Coronary artery (tissue), 2 donors: ENCODE results near the gene FRYL.
"Not testable (repeated sequence)": the region's sequence is repeated elsewhere in the genome, so short reads cannot be mapped to it uniquely, and the experiment has no call there.

Source experiments
- DNase-seq: peaks from one replicate; pipeline ENCODE4 v3.0.0-alpha.2; 2017; ENCODE audit warnings: low spot score
- H3K27ac ChIP-seq, 2 donors: fragments of 200-600 bp; sonication (generic); one replicate each; pipeline ENCODE4 v1.5.1; 2016 to 2019
- H3K4me3 ChIP-seq: fragments of 200-600 bp; sonication (generic); 2 replicates; pipeline ENCODE4 v1.5.1; 2016; ENCODE audit warnings: mild to moderate bottlenecking, moderate library complexity
- TF ChIP-seq, protein P1 (sequence below): fragments of 200-600 bp; sonication (generic); IDR thresholded peaks from one replicate; pipeline ENCODE4 v1.5.1; 2019; ENCODE audit warnings: antibody characterized with exemption

Gene FRYL

DNA sequence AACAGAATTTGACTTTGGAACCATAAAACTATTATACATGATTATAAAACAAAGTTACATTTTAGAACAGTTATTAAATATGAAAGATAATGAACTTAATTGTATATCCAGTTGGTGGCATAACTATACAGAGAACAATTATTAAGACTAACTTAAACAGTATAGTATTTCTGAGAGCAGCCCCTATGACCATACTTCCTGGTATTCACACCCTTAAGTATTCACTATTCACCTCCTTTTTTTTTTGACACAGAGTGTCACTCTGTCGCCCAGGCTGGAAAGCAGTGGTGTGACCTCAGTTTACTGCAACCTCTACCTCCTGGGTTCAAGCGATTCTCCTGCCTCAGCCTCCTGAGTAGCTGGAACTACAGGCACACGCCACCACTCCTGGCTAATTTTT lies 74.5 kb downstream of the FRYL start:
- TF ChIP-seq, protein P1, sequence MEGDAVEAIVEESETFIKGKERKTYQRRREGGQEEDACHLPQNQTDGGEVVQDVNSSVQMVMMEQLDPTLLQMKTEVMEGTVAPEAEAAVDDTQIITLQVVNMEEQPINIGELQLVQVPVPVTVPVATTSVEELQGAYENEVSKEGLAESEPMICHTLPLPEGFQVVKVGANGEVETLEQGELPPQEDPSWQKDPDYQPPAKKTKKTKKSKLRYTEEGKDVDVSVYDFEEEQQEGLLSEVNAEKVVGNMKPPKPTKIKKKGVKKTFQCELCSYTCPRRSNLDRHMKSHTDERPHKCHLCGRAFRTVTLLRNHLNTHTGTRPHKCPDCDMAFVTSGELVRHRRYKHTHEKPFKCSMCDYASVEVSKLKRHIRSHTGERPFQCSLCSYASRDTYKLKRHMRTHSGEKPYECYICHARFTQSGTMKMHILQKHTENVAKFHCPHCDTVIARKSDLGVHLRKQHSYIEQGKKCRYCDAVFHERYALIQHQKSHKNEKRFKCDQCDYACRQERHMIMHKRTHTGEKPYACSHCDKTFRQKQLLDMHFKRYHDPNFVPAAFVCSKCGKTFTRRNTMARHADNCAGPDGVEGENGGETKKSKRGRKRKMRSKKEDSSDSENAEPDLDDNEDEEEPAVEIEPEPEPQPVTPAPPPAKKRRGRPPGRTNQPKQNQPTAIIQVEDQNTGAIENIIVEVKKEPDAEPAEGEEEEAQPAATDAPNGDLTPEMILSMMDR, result no peak
- no peak overlapping the region for H3K27ac ChIP-seq
- no peak for DNase-seq
- H3K4me3 ChIP-seq, result no peak overlapping the region

DNA sequence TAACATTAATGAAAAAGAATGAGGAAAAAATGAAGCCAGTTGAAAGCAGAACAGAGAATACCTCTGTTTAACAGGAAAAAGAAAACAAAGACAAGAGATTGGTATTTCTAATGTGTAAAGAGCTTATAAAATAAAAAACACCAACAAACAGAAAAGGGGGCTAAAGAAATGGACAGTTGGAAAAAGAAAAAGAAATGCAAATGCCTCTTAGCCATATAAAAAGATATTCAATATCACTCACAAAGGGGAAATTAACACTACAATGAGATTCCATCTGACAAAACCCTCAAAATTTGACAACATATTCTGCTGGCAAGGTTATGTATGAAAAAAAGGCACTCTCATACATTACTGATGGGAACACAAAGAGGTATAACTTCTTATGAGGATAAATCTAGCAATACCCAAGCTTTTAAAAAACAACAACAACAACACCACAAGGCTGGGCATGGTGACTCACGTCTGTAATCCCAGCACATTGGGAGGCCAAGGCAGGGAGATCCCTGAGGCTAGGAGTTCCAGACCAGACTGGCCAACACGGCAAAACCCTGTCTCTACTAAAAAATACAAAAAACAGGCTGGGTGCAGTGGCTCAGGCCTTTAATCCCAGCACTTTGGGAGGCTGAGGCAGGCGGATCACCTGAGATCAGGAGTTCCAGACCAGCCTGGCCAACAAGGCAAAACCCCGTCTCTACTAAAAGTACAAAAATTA lies 75.8 kb downstream of the FRYL start:
- DNase-seq, result no peak
- Histone ChIP-seq H3K4me3 (no peak overlapping the region), H3K27ac (no peak overlapping the region)
- TF ChIP-seq, protein P1, result no peak

DNA sequence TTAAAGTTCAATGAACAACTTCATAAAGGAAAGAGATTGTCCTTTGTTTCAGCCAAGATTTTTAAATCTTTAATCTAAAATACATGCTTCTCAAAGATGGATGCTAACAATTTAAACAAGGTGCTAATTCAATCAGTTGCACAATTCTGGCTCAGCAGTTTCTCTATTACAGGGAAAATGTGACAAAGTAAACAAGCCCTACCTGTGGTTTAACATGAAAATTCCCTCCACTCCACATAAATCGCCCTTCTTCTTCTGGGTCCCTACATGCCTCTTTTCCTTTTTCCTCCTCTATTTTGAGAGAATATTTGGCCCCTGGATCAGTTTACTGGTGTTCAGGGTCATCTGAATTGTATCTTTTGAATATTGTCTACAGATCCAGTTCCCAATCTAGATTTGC lies 80.6 kb downstream of the FRYL start:
- no peak overlapping the region for H3K4me3 ChIP-seq
- H3K27ac ChIP-seq, result no peak overlapping the region
- TF ChIP-seq, protein P1, result no peak
- DNase-seq, result no peak

DNA sequence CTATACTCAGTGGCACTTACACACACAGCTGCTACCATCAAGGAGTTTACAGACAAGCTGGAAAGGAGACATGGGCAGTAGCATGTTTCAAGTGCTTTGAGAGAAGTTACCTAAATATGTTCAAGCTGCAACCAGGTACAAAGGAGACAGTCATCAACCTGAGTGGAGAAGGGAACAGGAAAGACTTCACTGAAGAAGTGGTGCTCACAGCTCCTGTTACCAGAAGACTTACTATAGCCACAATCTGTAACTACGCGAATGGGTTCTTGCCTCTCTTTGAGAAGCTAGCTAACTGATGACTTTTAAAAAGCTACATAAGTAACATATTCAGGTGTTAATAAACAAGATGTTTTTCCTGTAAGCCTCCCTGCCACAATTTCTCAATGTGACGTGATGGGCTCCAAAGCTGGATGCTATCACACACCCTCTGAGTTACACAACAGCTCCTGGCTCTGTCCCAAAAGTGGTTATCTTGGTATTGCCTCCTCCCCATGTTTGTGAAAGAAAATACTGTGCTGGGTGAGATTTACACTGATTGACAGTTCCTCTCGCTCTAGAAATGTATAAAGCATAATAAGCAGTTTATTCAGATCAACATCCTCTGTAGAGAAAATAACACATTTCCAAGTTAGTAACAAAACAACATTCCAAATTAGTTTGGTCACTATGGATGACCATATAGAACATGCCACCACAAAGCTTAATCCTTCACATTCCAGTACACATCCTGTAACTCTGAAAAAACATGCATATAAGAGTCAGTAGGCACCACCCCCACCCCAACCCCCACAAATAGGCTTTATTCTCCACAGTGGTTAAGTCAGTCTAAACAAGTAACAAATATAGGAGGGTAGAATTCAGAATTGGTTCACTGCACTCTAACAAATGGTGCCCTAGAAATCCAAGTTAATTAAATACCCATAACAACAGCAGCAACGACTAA lies 81.8 kb downstream of the FRYL start:
- TF ChIP-seq, protein P1, result no peak
- no peak overlapping the region for H3K4me3 ChIP-seq
- no peak overlapping the region for H3K27ac ChIP-seq
- no peak for DNase-seq

DNA sequence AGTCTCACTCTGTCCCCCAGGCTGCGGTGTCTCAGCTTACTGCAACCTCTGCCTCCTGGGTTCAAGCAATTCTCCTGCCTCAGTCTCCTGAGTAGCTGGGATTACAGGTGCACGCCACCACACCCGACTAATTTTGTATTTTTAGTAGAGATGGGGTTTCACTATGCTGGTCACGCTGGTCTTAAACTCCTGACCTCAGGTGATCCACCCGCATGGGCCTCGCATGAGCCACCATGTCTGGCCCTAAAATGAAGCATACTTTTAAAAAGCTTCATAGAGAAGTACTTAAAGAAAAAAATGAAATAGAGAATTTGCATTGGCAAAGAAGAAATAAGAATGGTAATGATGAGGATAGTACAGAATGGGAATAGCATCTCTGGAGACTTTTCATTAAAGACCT lies 82.6 kb downstream of the FRYL start:
- not testable (repeated sequence) for DNase-seq, H3K4me3 ChIP-seq, H3K27ac ChIP-seq

DNA sequence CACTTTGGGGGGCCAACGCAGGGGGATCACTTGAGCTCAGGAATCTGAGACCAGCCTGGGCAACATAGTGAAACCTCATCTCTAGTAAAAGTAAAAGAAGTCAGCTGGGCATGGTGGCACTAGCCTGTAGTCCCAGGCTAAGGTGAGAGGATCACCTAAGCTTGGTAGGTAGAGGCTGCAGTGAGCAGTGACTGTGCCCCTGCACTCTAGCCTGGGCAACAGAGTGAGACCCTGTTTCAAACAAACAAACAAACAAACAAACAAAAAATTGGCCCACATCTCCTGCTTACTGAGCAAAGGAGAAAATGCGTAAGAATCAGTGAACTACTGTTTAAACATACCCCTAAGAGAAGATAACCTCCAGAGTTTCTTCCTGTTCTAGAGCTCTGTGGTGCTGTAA lies 85.3 kb downstream of the FRYL start:
- Histone ChIP-seq H3K27ac (no peak overlapping the region), H3K4me3 (no peak overlapping the region)
- DNase-seq, result no peak
- TF ChIP-seq, protein P1, result no peak

DNA sequence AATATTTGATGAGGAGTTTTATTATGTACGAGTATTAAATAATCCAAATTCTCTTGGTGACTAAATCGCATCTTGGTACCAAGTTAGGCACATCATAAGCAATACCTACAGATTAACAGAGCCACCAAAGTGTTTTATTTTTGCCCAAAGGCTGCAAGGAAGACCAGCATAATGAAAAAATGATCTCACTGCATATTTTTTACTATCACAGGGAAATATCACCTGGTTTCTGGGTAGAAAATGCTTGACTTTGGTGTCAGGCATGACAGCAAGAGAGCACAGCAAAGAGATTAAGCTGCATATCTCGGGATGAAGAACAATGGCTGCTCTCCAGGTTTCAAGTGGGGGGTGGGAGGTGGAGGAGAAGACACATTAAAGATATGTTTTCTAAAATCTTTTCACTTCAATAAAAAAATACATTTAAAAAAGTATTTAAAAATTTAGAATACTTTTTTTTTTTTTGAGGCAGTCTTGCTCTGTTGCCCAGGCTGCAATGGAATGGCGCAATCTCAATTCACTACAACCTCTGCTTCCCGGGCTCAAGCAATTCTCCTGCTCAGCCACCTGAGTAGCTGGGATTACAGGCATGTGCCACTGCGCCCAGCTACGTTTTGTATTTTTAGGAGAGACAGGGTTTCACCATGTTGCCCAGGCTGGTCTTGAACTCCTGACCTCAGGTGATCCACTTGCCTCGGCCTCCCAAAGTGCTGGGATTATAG lies 86.1 kb downstream of the FRYL start:
- TF ChIP-seq, protein P1, result no peak
- no peak overlapping the region for H3K27ac ChIP-seq
- no peak for DNase-seq
- no peak overlapping the region for H3K4me3 ChIP-seq
